Hepatocyte (in vitro differentiated cells): ENCODE data around the gene C8B. TPM values are rescaled to one million over a fixed set of nuclear protein-coding genes. Genes with fewer than 3 reads are reported as not detected.

ENCODE experiments used
- DNase-seq: peaks from one replicate; pipeline ENCODE4 v3.0.0-alpha.2; 2016; ENCODE audit warnings: low spot score
- H2AFZ ChIP-seq: fragments of 200-600 bp; sonication (generic); 2 replicates; pipeline ENCODE4 v1.6.0; 2016; ENCODE audit warnings: antibody characterized with exemption, mild to moderate bottlenecking
- H3K27ac ChIP-seq: fragments of 200-600 bp; sonication (generic); 2 replicates; pipeline ENCODE4 v1.5.1; 2016; ENCODE audit warnings: mild to moderate bottlenecking
- H3K27me3 ChIP-seq: fragments of 200-600 bp; sonication (generic); 2 replicates; pipeline ENCODE4 v1.6.1; 2016
- H3K36me3 ChIP-seq: fragments of 200-600 bp; sonication (generic); replicated peaks from 2 replicates; pipeline ENCODE4 v1.5.1; 2016; ENCODE audit warnings: low read depth; ENCODE audit not compliant: insufficient read depth
- H3K4me1 ChIP-seq: fragments of 200-600 bp; sonication (generic); 2 replicates; pipeline ENCODE4 v1.5.1; 2016; ENCODE audit warnings: mild to moderate bottlenecking, moderate library complexity; ENCODE audit not compliant: insufficient read depth
- H3K4me2 ChIP-seq: fragments of 200-600 bp; sonication (generic); 2 replicates; pipeline ENCODE4 v1.6.0; 2016
- H3K4me3 ChIP-seq: fragments of 200-600 bp; sonication (generic); 2 replicates; pipeline ENCODE4 v1.5.1; 2016; ENCODE audit warnings: mild to moderate bottlenecking
- H3K79me2 ChIP-seq: fragments of 200-600 bp; sonication (generic); 2 replicates; pipeline ENCODE4 v1.6.0; 2017; ENCODE audit warnings: mild to moderate bottlenecking
- H3K9me2 ChIP-seq: fragments of 200-600 bp; sonication (generic); replicated peaks from 2 replicates; pipeline ENCODE4 v1.6.0; 2017; ENCODE audit warnings: mild to moderate bottlenecking; ENCODE audit not compliant: insufficient read depth
- H3K9me3 ChIP-seq: fragments of 200-600 bp; sonication (generic); 2 replicates; pipeline ENCODE4 v1.5.1; 2016; ENCODE audit warnings: low read depth, mild to moderate bottlenecking
- H4K20me1 ChIP-seq: fragments of 200-600 bp; sonication (generic); 2 replicates; pipeline ENCODE4 v1.6.0; 2016; ENCODE audit warnings: mild to moderate bottlenecking; ENCODE audit not compliant: insufficient read depth, poor library complexity, severe bottlenecking
- CTCF ChIP-seq: fragments of 200-600 bp; sonication (generic); IDR thresholded peaks from 2 replicates; pipeline ENCODE4 v1.5.1; 2016; ENCODE audit warnings: antibody characterized with exemption, mild to moderate bottlenecking; ENCODE audit not compliant: poor library complexity
- EZH2 ChIP-seq: fragments of 200-600 bp; sonication (generic); IDR thresholded peaks from 2 replicates; pipeline ENCODE4 v1.6.1; 2016; ENCODE audit warnings: antibody characterized with exemption, mild to moderate bottlenecking, borderline replicate concordance
- EZH2phosphoT487 ChIP-seq: fragments of 200-600 bp; sonication (generic); IDR thresholded peaks from one replicate; pipeline ENCODE4 v1.6.1; 2018; ENCODE audit warnings: antibody characterized with exemption, mild to moderate bottlenecking, low read depth, moderate library complexity; ENCODE audit not compliant: unreplicated experiment, severe bottlenecking
- WGBS: methylation state at CpG from one replicate; pipeline ENCODE4 v1.1.6; 2016; ENCODE audit warnings: low lambda C conversion rate; ENCODE audit errors: missing lambda C conversion rate; 5-methylcytosine and 5-hydroxymethylcytosine counted together
- polyA plus RNA-seq: library from polyadenylated mRNA; unstranded; fragments of >200 nt; fragmentation: Nextera tagmentation; extraction: Ambion mirVana; gene quantifications from 2 replicates; pipeline ENCODE4 v1.2.1, GENCODE V29; 2016
- total RNA-seq: library from RNA; depleted of rRNA; stranded (reverse); fragments of >200 nt; gene quantifications from 2 replicates; pipeline ENCODE4 v1.2.3, GENCODE V29; 2014

The C8B gene
- total and polyA plus RNA-seq, 2 experiments from 2014 or later = 22.1 to 29.0 TPM

- H3K79me2 ChIP-seq = no peaks in the 10 kb centered on the region
- peak overlapping the region; percentile 48 for H3K27ac ChIP-seq
- peak overlapping the region; percentile 26 for H3K4me2 ChIP-seq
- H3K4me1 ChIP-seq = peaks cover 24% of the 10 kb centered on the region
- H3K4me3 ChIP-seq = no peak overlapping the region
- no peaks in the 10 kb centered on the region for H3K9me2 ChIP-seq
- no peaks in the 10 kb centered on the region for H3K36me3 ChIP-seq
- TF ChIP-seq EZH2 (no peak), CTCF (no peak), EZH2phosphoT487 (no peak)
- H3K9me3 ChIP-seq = no peaks in the 10 kb centered on the region
- H3K27me3 ChIP-seq = no peaks in the 10 kb centered on the region
- peak; percentile 63 for DNase-seq
- H4K20me1 ChIP-seq = no peaks in the 10 kb centered on the region
- 11% methylated on average over 2 of the region's 2 CpGs for WGBS
- no peak overlapping the region for H2AFZ ChIP-seq
These were observed 7.3 kb downstream of the C8B start for GRCh38 chr1:56958526-56958925.

- no peaks in the 10 kb centered on the region for H3K9me2 ChIP-seq
- H3K36me3 ChIP-seq = no peaks in the 10 kb centered on the region
- H3K79me2 ChIP-seq = no peaks in the 10 kb centered on the region
- H3K27me3 ChIP-seq = no peaks in the 10 kb centered on the region
- no peak for TF ChIP-seq EZH2
- TF ChIP-seq EZH2phosphoT487 = no peak
- no peak for TF ChIP-seq CTCF
- H3K4me2 ChIP-seq = peak overlapping the region; percentile 26
- 9% methylated on average over 3 of the region's 3 CpGs for whole genome bisulfite sequencing
- H4K20me1 ChIP-seq = no peaks in the 10 kb centered on the region
- no peak for DNase-seq
- H3K9me3 ChIP-seq = no peaks in the 10 kb centered on the region
- peaks cover 24% of the 10 kb centered on the region for H3K4me1 ChIP-seq
- H3K27ac ChIP-seq = no peak overlapping the region
- H3K4me3 ChIP-seq = no peak overlapping the region
- H2AFZ ChIP-seq = no peak overlapping the region
These were observed 7.9 kb downstream of the C8B start for GRCh38 chr1:56957931-56958330.

GRCh38 chr1:56954664-56955063 is 11.2 kb downstream of the C8B start:
- TF ChIP-seq EZH2 (no peak), CTCF (no peak), EZH2phosphoT487 (no peak)

GRCh38 chr1:56953386-56953785 is 12.4 kb downstream of the C8B start:
- Histone ChIP-seq H3K9me2 (no peaks in the 10 kb centered on the region), H3K9me3 (no peaks in the 10 kb centered on the region), H3K79me2 (no peaks in the 10 kb centered on the region), H3K4me3 (no peak overlapping the region), H3K27me3 (no peaks in the 10 kb centered on the region), H3K4me2 (no peak overlapping the region), H4K20me1 (no peaks in the 10 kb centered on the region), H3K4me1 (peaks cover 18% of the 10 kb centered on the region), H3K27ac (no peak overlapping the region), H3K36me3 (no peaks in the 10 kb centered on the region), H2AFZ (no peak overlapping the region)
- DNase-seq = no peak
- WGBS = 52% methylated on average over 5 of the region's 5 CpGs
- no peak for TF ChIP-seq EZH2
- TF ChIP-seq CTCF = no peak
- no peak for TF ChIP-seq EZH2phosphoT487

More at GRCh38 chr1:56954664-56955063, 11.2 kb downstream of the C8B start:
- Histone ChIP-seq H3K9me3 (no peaks in the 10 kb centered on the region), H3K4me3 (no peak overlapping the region), H2AFZ (no peak overlapping the region), H3K9me2 (no peaks in the 10 kb centered on the region), H3K36me3 (no peaks in the 10 kb centered on the region), H3K4me2 (no peak overlapping the region), H3K27me3 (no peaks in the 10 kb centered on the region), H3K27ac (no peak overlapping the region), H3K79me2 (no peaks in the 10 kb centered on the region), H3K4me1 (peaks cover 24% of the 10 kb centered on the region), H4K20me1 (no peaks in the 10 kb centered on the region)
- WGBS = 93% methylated on average over 1 of the region's 1 CpG
- no peak for DNase-seq
